NT2/D1 (cell line): ENCODE measurements around the gene CAVIN3.

Experiments
- DNase-seq: peaks from one replicate; pipeline ENCODE4 v3.0.0-alpha.2; 2011; ENCODE audit warnings: low read depth, low spot score
- H3K27me3 ChIP-seq: 2 replicates; pipeline ENCODE4 v1.6.0; 2011; ENCODE audit warnings: mild to moderate bottlenecking; ENCODE audit not compliant: insufficient read length, insufficient read depth
- H3K36me3 ChIP-seq: 2 replicates; pipeline ENCODE4 v1.6.1; 2011; ENCODE audit warnings: mild to moderate bottlenecking, low read length, mixed read lengths; ENCODE audit not compliant: insufficient read depth, insufficient read length
- H3K4me1 ChIP-seq: 2 replicates; pipeline ENCODE4 v1.5.1; 2011; ENCODE audit not compliant: insufficient read depth, insufficient read length
- H3K4me3 ChIP-seq: 2 replicates; pipeline ENCODE4 v1.5.1; 2011; ENCODE audit warnings: low read depth; ENCODE audit not compliant: insufficient read length
- H3K9ac ChIP-seq: 2 replicates; pipeline ENCODE4 v1.6.0; 2011; ENCODE audit warnings: low read depth; ENCODE audit not compliant: insufficient read length
- H3K9me3 ChIP-seq: 2 replicates; pipeline ENCODE4 v1.5.1; 2011; ENCODE audit warnings: mild to moderate bottlenecking, low read length; ENCODE audit not compliant: insufficient read depth
- SUZ12 ChIP-seq: IDR thresholded peaks from 2 replicates; pipeline ENCODE4 v1.6.1; 2011; ENCODE audit not compliant: insufficient read length, insufficient read depth; ENCODE audit errors: extremely low read depth
- YY1 ChIP-seq: IDR thresholded peaks from 2 replicates; pipeline ENCODE4 v1.6.1; 2011; ENCODE audit not compliant: insufficient read length, insufficient read depth
- ZNF274 ChIP-seq: IDR thresholded peaks from 2 replicates; pipeline ENCODE4 v1.6.1; 2011; ENCODE audit warnings: mild to moderate bottlenecking, low read depth, low read length

CAVIN3 gene

DNA sequence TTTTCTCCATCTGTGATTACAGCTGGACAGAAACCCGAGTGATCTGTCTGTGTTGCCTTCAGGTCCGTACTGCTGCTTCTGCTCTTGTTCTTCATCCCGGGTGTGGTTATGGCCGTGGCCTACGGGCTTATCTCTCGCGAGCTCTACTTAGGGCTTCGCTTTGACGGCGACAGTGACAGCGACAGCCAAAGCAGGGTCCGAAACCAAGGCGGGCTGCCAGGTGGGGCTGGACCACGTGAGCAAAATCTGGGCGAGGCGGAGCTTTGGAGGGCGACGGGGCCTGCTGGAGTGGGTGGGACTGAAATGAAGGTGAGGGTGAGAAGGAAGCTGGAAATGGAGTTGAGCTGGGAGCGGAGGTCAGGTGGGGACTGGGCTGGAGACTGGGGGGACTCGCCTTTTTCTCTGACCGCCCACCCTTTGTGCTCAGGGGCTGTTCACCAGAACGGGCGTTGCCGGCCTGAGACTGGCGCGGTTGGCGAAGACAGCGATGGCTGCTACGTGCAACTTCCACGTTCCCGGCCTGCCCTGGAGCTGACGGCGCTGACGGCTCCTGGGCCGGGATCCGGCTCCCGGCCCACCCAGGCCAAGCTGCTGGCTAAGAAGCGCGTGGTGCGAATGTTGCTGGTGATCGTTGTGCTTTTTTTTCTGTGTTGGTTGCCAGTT, 49.6 kb downstream of the CAVIN3 start:
- Histone ChIP-seq H3K4me1 (peaks cover 3% of the 10 kb centered on the region), H3K27me3 (no peaks in the 10 kb centered on the region), H3K9ac (no peak overlapping the region), H3K4me3 (no peak overlapping the region), H3K36me3 (no peaks in the 10 kb centered on the region), H3K9me3 (no peaks in the 10 kb centered on the region)
- no peak for TF ChIP-seq SUZ12
- TF ChIP-seq ZNF274 = no peak
- TF ChIP-seq YY1 = no peak
- DNase-seq = no peak

DNA sequence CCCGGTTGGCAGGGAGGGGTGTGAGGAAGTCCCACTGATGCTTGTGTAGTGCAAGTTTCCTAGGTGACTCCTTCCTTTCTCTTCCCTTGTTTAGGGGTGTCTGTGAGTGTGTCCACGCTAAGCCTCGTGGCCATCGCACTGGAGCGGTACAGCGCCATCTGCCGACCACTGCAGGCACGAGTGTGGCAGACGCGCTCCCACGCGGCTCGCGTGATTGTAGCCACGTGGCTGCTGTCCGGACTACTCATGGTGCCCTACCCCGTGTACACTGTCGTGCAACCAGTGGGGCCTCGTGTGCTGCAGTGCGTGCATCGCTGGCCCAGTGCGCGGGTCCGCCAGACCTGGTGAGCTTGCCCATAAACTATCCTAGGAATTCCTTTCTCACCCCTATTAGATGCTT, 50.3 kb downstream of the CAVIN3 start:
- Histone ChIP-seq H3K9me3 (no peaks in the 10 kb centered on the region), H3K9ac (no peak overlapping the region), H3K4me1 (peaks cover 3% of the 10 kb centered on the region), H3K27me3 (no peaks in the 10 kb centered on the region), H3K4me3 (no peak overlapping the region), H3K36me3 (no peaks in the 10 kb centered on the region)
- TF ChIP-seq ZNF274 (no peak), YY1 (no peak), SUZ12 (no peak)
- no peak for DNase-seq
